Uterus (tissue), 4 donors: Measurements from ENCODE around the gene MAPKBP1. TPM values are rescaled to one million over a fixed set of nuclear protein-coding genes. Genes with fewer than 3 reads are reported as not detected.

Experiments used
- DNase-seq, 2 donors: peaks; one replicate each; pipeline ENCODE4 v3.0.0-alpha.2; 2019 to 2020
- H3K27ac ChIP-seq, 2 donors: fragments of 200-600 bp; sonication (generic); 1 replicate in 1 of 2; 2 replicates in 1 of 2; pipeline ENCODE4 v1.5.1; 2016 to 2018
- H3K27me3 ChIP-seq, 2 donors: fragments of 200-600 bp; sonication (generic); one replicate each; pipeline ENCODE4 v1.5.1; 2018 to 2019; ENCODE audit warnings: control low read depth in 1 of 2
- H3K36me3 ChIP-seq, 2 donors: fragments of 200-600 bp; sonication (generic); one replicate each; pipeline ENCODE4 v1.5.1; 2019; ENCODE audit warnings: control low read depth in 1 of 2
- H3K4me1 ChIP-seq, 2 donors: fragments of 200-600 bp; sonication (generic); one replicate each; pipeline ENCODE4 v1.5.1; 2018 to 2019; ENCODE audit warnings: control low read depth in 1 of 2
- H3K4me3 ChIP-seq, 2 donors: fragments of 200-600 bp; sonication (generic); 1 replicate in 1 of 2; 2 replicates in 1 of 2; pipeline ENCODE4 v1.5.1; 2018 to 2019; ENCODE audit warnings: mild to moderate bottlenecking in 1 of 2
- H3K9me3 ChIP-seq, 2 donors: fragments of 200-600 bp; sonication (generic); one replicate each; pipeline ENCODE4 v1.5.1; 2019; ENCODE audit warnings: control low read depth in 1 of 2
- POLR2A ChIP-seq, 2 donors: fragments of 450-650 bp; IDR thresholded peaks; one replicate each; pipeline ENCODE4 v1.6.1; 2016; ENCODE audit warnings: antibody characterized with exemption in 2 of 2, mild to moderate bottlenecking in 1 of 2, moderate library complexity in 1 of 2
- intact Hi-C: fragments of 100-400 bp; cut with DNase I; formaldehyde crosslinking; loops from one replicate; pipeline ENCODE4 v1.15.1; 2023; ENCODE audit warnings: low total_unique reads
- total RNA-seq, 4 donors: library from RNA; depleted of rRNA in 3 of 4; stranded (reverse); fragments of >200 nt in 3 of 4; gene quantifications; one replicate each; pipeline versions ENCODE4 v1.1.0 to v1.2.4, GENCODE V29; 2014 to 2023
- TF ChIP-seq, protein P1 (sequence below), 4 experiments: fragments of 200-600 bp in 2 of 4; fragments of 450-650 bp in 2 of 4; sonication (generic) in 2 of 4; IDR thresholded peaks; one replicate each; pipeline ENCODE4 v1.5.1; 2016 to 2019; ENCODE audit warnings: antibody characterized with exemption in 4 of 4, mild to moderate bottlenecking in 2 of 4, moderate library complexity in 1 of 4
- donor health status: DM: yes; HTN: yes; CAD: no.

The MAPKBP1 gene
- total RNA-seq, 4 donors from 2014 or later, result 5.9 to 56.2 (median 23.5) TPM

DNA sequence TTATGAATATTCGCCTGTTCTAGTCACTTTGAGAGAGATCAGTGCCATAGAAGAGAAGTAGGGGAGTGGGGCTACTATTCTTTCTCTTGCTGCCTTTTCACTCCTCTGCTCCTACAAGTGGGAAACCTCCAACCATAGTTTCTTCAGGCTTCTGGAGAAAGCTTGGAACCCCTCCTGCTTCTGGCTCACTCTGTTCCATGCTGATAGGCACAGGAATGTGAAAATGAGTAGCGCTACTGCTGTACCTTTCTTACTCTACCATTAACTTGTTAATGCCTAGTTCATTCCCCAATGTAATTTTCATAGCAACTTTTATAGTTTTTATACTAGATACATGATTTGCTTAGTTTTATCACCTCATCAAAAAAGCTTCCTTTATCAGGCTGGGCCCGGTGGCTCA, 26.9 kb downstream of the MAPKBP1 start:
- no peak for DNase-seq
- Histone ChIP-seq H3K36me3 (no peaks in the 10 kb centered on the region), H3K4me1 (peaks cover 0 to under 1% of the 10 kb centered on the region in 2 donors), H3K4me3 (no peak overlapping the region), H3K27ac (no peak overlapping the region), H3K9me3 (no peaks in the 10 kb centered on the region), H3K27me3 (no peaks in the 10 kb centered on the region)
- no peak for TF ChIP-seq POLR2A (IDR thresholded peaks at IDR 0.05)
- TF ChIP-seq, protein P1, sequence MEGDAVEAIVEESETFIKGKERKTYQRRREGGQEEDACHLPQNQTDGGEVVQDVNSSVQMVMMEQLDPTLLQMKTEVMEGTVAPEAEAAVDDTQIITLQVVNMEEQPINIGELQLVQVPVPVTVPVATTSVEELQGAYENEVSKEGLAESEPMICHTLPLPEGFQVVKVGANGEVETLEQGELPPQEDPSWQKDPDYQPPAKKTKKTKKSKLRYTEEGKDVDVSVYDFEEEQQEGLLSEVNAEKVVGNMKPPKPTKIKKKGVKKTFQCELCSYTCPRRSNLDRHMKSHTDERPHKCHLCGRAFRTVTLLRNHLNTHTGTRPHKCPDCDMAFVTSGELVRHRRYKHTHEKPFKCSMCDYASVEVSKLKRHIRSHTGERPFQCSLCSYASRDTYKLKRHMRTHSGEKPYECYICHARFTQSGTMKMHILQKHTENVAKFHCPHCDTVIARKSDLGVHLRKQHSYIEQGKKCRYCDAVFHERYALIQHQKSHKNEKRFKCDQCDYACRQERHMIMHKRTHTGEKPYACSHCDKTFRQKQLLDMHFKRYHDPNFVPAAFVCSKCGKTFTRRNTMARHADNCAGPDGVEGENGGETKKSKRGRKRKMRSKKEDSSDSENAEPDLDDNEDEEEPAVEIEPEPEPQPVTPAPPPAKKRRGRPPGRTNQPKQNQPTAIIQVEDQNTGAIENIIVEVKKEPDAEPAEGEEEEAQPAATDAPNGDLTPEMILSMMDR (IDR thresholded peaks at IDR 0.05), result no peak
- intact Hi-C loops, result no loop called here

DNA sequence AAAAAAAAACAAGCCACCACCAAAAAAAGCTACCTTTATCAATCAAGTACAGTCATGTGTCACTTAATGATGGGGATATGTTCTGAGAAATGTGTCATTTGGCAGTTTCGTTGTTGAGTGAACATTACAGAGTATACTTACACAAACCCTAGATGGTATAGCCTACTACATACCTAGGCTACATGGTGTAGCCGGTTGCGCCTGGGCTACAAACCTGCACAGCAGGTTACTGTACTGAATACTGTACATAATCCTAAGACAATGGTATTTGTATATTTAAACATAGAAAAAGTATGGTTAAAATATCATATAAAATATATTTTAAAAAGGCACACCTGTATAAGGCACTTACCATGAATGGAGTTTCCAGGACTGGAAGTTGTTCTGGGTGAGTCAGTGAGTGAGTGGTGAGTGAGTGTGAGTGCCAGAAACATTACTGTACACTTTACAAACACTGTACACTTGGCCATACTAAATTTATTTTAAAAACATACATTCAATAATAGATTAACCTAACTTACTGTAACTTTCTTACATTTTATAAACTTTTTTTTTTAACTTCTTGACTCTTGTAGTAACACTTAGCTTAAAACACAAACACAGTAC, 27.7 kb downstream of the MAPKBP1 start:
- no peaks in the 10 kb centered on the region for H3K4me1 ChIP-seq
- H3K27ac ChIP-seq, result no peak overlapping the region
- intact Hi-C loops, result no loop called here

DNA sequence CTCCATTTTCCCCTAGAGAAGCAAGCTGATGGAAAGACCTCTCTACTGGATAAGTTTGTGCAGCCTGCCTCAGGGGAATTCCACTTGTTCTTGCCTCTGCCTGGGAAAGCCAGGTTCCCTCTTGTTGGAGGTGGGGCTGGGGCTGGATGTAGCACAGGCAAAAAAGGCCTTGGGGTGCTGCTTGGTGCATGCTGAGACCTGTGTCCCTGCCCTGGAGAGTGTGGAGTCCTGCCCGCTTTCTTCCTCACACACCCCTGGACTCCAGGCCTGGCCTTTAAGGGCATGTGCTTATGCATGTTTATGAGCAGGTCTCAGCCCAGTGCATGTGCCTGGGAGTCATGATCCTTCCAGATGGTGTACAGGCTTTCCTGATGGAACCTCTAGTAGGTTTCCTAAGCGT, 30.1 kb downstream of the MAPKBP1 start:
- Histone ChIP-seq H3K4me1 (no peaks in the 10 kb centered on the region), H3K9me3 (no peaks in the 10 kb centered on the region), H3K27ac (peak overlapping the region; percentile 59 to 62), H3K27me3 (no peaks in the 10 kb centered on the region), H3K36me3 (no peaks in the 10 kb centered on the region), H3K4me3 (no peak overlapping the region)
- DNase-seq, result no peak
- intact Hi-C loops, result no loop called here
- TF ChIP-seq, protein P1 (IDR thresholded peaks at IDR 0.05), result no peak
- no peak for TF ChIP-seq POLR2A (IDR thresholded peaks at IDR 0.05)

More for the DNA sequence above, 27.7 kb downstream of the MAPKBP1 start:
- H3K27me3 ChIP-seq, result no peaks in the 10 kb centered on the region
- no peak for TF ChIP-seq POLR2A (IDR thresholded peaks at IDR 0.05)
- TF ChIP-seq, protein P1 (IDR thresholded peaks at IDR 0.05), result no peak
- H3K9me3 ChIP-seq, result no peaks in the 10 kb centered on the region
- H3K36me3 ChIP-seq, result no peaks in the 10 kb centered on the region
- DNase-seq, result no peak
- H3K4me3 ChIP-seq, result no peak overlapping the region

DNA sequence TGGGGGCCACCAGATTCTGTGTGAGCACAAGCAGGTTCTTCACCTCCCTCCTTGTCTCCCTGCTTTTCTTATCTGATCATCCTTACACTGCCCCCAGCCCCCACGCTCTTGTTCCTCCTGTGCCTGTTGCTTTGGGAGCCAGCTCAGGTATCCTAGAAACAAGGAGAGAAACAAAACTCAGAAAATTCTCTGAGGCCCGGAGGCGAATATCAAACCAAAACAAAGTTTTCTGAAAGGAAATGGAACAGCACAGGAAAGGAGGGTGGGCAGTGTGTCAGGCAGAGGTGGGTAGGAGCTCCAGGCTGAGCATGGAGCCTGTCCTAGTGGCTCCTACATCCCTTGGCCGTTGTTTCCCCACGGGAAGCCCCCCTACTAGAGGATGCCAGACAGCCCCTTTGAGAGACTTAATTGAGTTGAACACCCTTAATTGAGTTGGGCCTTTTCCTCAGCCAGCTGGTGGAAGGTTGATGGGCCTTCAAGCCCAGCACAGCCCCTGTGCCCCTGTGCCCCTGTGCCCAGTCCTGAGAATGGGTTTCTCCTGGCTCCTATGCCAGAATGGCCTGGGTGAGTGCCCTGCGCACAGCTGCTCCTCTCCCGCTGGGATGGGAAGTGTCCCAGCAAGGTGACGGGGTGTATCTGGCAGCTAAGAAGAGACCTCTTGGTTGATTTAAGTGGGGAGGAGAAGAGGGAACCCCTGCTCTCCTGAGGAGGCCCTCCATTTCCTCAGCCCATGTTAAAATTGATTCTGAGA, 30.8 kb downstream of the MAPKBP1 start:
- H3K4me1 ChIP-seq, result no peaks in the 10 kb centered on the region
- H3K36me3 ChIP-seq, result no peaks in the 10 kb centered on the region
- TF ChIP-seq, protein P1 (IDR thresholded peaks at IDR 0.05), result no peak
- TF ChIP-seq POLR2A (IDR thresholded peaks at IDR 0.05), result no peak
- H3K4me3 ChIP-seq, result no peak overlapping the region
- intact Hi-C loops, result no loop called here
- H3K27ac ChIP-seq, result peak overlapping the region; percentile 59 to 62
- no peak for DNase-seq
- no peaks in the 10 kb centered on the region for H3K9me3 ChIP-seq
- H3K27me3 ChIP-seq, result no peaks in the 10 kb centered on the region

DNA sequence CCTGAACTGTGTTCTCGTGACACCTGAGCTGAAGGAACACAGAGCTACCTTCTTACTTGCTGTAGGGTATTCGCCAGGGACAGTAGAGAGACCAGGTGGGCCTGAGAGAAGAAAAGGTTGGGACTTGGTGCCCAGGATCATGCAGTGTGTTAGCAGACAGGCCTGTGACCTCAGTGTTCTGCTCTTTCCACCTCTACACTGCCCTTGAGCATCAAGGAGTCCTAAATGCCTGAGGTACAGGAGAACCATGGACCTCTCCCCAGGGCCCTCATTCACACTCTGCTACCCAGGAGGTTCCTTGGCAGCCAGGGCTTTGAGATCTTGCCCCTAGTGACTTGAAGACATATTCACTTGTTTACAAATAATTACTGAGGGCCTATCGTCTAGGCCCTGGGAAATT, 31.4 kb downstream of the MAPKBP1 start:
- no peak for DNase-seq
- no peaks in the 10 kb centered on the region for H3K9me3 ChIP-seq
- intact Hi-C loops, result no loop called here
- H3K36me3 ChIP-seq, result no peaks in the 10 kb centered on the region
- H3K4me3 ChIP-seq, result no peak overlapping the region
- TF ChIP-seq POLR2A (IDR thresholded peaks at IDR 0.05), result no peak
- TF ChIP-seq, protein P1 (IDR thresholded peaks at IDR 0.05), result no peak
- H3K27me3 ChIP-seq, result no peaks in the 10 kb centered on the region
- H3K27ac ChIP-seq, result peak overlapping the region; percentile 59 to 62
- H3K4me1 ChIP-seq, result no peaks in the 10 kb centered on the region
